Measurements from ENCODE around the gene CLASP1.

DNA sequence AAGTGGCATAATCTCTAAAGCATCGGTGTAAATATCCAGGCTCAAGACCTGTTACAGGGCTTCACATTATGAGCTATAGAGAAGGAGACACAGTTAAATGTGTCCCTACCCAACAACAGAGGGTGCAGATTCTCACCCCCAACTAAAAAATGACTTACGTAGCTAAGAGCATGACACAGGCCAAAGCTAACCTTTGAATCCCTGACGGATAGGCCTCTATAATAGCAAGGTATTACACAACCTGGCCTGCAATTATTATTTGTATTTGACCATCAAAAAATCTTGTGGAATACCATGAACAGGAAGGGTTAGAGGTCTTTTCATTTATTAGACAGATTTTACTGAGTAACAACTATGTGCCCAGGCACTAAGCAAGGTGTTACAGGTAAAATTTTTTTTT is 73.5 kb downstream of the CLASP1 start:
- TF ChIP-seq CTCF (IDR thresholded peaks at IDR 0.05), result no peak
- no peak for TF ChIP-seq POLR2A (IDR thresholded peaks at IDR 0.05)
